Heart left ventricle (tissue), 13 donors: Measurements from ENCODE around the gene CAMTA1.

Source experiments
- CTCF ChIP-seq, 12 donors: fragments of 200-600 bp; sonication (generic) in 4 of 12; IDR thresholded peaks; one replicate each; pipeline versions ENCODE4 v1.5.0 to v1.8.0; 2018 to 2022; ENCODE audit warnings: antibody characterized with exemption in 12 of 12, mild to moderate bottlenecking in 5 of 12
- POLR2A ChIP-seq, 2 donors: fragments of 450-650 bp; IDR thresholded peaks; one replicate each; pipeline ENCODE4 v1.6.1; 2017; ENCODE audit warnings: antibody characterized with exemption in 2 of 2, mild to moderate bottlenecking in 2 of 2, moderate library complexity in 2 of 2
- donor health status: ischemic (EF 13 %, LVEDD 7.1; RV severe dilation, severe dysfunction).
- donor health status: DM: no; HTN: yes; CAD: no.
- donor health status: DM: no; HTN: no; CAD: no.
- donor health status: ischemic (EF 25% LVEDD 6.9; RV normal size, moderate dysfunction).
- donor health status: ischemic (EF 25% LVEDD 5.7; RV mildly dilated, moderate dysfunction).
- donor health status: ischemic (EF 35%, LVEDD 5.7; RV mildly dilated, moderate dysfunction).
- donor health status: nonischemic (EF 11% LVEDD 7.7; RV severe dilation, severe dysfunction).
- donor health status: DM: yes; HTN: yes; CAD: no.
- donor health status: PGD.
- donor health status: ischemic (EF 29% LVEDD 5.4; RV normal size, mild dysfunction).
- donor health status: nonischemic (EF 23%, LVEDD 6.1; RV moderate dilation, normal function).

- TF ChIP-seq CTCF (IDR thresholded peaks at IDR 0.05): no peak
- no peak for TF ChIP-seq POLR2A (IDR thresholded peaks at IDR 0.05)
Observed at GRCh38 chr1:7198664-7199063, 413.4 kb downstream of the CAMTA1 start.
